ENCODE data around the gene TNIK.

DNA sequence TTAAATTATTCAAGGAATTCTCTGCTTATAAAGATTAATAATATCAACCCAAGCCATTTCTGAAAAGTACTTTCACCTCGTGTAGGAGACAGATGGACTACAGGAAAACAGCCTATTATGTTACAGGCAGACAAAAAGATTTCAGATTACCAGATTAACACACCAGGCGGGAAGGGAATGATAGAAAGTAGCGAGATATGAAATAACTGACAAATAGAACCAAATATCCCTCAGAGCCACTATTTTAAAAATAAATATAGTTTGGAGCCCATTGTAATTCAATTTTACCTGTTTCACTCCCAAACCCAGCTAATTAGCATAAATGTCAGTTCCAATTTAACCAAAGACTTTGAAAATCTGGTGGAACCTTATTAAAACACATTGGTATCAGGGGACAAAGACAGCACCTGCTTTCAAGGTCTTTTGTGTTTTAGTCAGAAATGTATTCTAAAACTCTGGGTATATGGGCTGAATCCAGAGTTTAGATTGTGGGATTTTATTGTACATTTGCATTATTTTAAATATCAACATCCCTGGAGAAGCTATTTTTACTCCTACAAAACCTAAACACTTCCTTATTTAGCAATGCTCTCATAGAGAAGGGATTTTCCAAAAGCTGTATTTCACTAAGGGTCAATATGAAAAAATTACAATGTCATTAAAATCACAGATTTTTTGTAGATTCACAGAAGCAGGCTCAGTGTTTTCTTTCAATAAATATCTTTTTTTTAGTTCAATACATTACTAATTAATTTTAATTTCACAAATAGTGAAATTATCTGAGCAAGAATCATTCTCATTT is 138.4 kb downstream of the TNIK start:
- TF ChIP-seq BHLHE40 (IDR thresholded peaks at IDR 0.05; ENCODE audit: low read depth, low read length), result no peak
- no peak for TF ChIP-seq RCOR1 (IDR thresholded peaks at IDR 0.05; ENCODE audit: insufficient replicate concordance, low read length)
- TF ChIP-seq CTCF (conservative IDR thresholded peaks at IDR 0.05; ENCODE audit: low read depth, low read length), result no peak
- TF ChIP-seq CEBPB (IDR thresholded peaks at IDR 0.05; ENCODE audit: low read depth, low read length), result no peak
- TF ChIP-seq POLR2A (IDR thresholded peaks at IDR 0.05; ENCODE audit: low read depth, low read length), result no peak
- TF ChIP-seq CHD1 (IDR thresholded peaks at IDR 0.05; ENCODE audit: low read depth, low read length), result no peak
- TF ChIP-seq, protein P1, sequence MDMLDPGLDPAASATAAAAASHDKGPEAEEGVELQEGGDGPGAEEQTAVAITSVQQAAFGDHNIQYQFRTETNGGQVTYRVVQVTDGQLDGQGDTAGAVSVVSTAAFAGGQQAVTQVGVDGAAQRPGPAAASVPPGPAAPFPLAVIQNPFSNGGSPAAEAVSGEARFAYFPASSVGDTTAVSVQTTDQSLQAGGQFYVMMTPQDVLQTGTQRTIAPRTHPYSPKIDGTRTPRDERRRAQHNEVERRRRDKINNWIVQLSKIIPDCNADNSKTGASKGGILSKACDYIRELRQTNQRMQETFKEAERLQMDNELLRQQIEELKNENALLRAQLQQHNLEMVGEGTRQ (IDR thresholded peaks at IDR 0.05; ENCODE audit: low read depth, low read length), result no peak
- no peak for TF ChIP-seq RAD21 (IDR thresholded peaks at IDR 0.05; ENCODE audit: low read length)
- TF ChIP-seq NFE2L2 (IDR thresholded peaks at IDR 0.05; ENCODE audit: low read depth, low read length), result no peak
- no peak for TF ChIP-seq MXI1 (IDR thresholded peaks at IDR 0.05; ENCODE audit: borderline replicate concordance, low read depth, low read length)
- TF ChIP-seq MAFK (IDR thresholded peaks at IDR 0.05; ENCODE audit: low read depth, low read length), result no peak
- TF ChIP-seq ELK1 (IDR thresholded peaks at IDR 0.05; ENCODE audit: borderline replicate concordance, low read depth, low read length), result no peak
- TF ChIP-seq RFX5 (IDR thresholded peaks at IDR 0.05; ENCODE audit: low read depth, low read length), result no peak
- no peak for TF ChIP-seq FOS (IDR thresholded peaks at IDR 0.05; ENCODE audit: low read depth, low read length)

Measured in IMR-90 (cell line).